Neutrophil (primary cell): Measurements from ENCODE around the gene GPR63.

Experiments
- H3K27ac ChIP-seq: fragments of 200-600 bp; sonication (generic); 2 replicates; pipeline ENCODE4 v1.5.1; 2016; ENCODE audit warnings: mild to moderate bottlenecking, moderate library complexity
- H3K27me3 ChIP-seq: fragments of 200-600 bp; sonication (generic); 2 replicates; pipeline ENCODE4 v1.6.0; 2016; ENCODE audit warnings: mild to moderate bottlenecking
- H3K36me3 ChIP-seq: fragments of 200-600 bp; sonication (generic); 2 replicates; pipeline ENCODE4 v1.5.1; 2017
- H3K4me1 ChIP-seq, 2 experiments: fragments of 200-600 bp in 1 of 2; sonication (generic) in 1 of 2; 1 replicate in 1 of 2; 2 replicates in 1 of 2; pipeline versions ENCODE4 v1.5.1 to v1.6.1; 2013 to 2016; ENCODE audit warnings: low read depth in 1 of 2, low read length in 1 of 2, mild to moderate bottlenecking in 1 of 2, moderate library complexity in 1 of 2; ENCODE audit not compliant: control insufficient read depth in 1 of 2, insufficient read depth in 1 of 2
- H3K4me3 ChIP-seq, 2 experiments: fragments of 200-600 bp in 1 of 2; sonication (generic) in 1 of 2; 1 replicate in 1 of 2; 2 replicates in 1 of 2; pipeline ENCODE4 v1.5.1; 2013 to 2016; ENCODE audit warnings: low read depth in 1 of 2, low read length in 1 of 2, mild to moderate bottlenecking in 1 of 2, moderate library complexity in 1 of 2
- H3K9me3 ChIP-seq: fragments of 200-600 bp; sonication (generic); 2 replicates; pipeline ENCODE4 v1.5.1; 2016
- TF ChIP-seq, protein P1 (sequence below): fragments of 200-600 bp; sonication (generic); IDR thresholded peaks from 2 replicates; pipeline ENCODE4 v1.5.1; 2016; ENCODE audit warnings: antibody characterized with exemption

The GPR63 gene

GRCh38 chr6:96761794-96762193 lies 75.5 kb downstream of the GPR63 start:
- Histone ChIP-seq H3K36me3 (no peaks in the 10 kb centered on the region), H3K9me3 (no peaks in the 10 kb centered on the region), H3K4me3 (no peak overlapping the region), H3K27ac (no peak overlapping the region), H3K27me3 (no peaks in the 10 kb centered on the region), H3K4me1 (no peaks in the 10 kb centered on the region)
- TF ChIP-seq, protein P1, sequence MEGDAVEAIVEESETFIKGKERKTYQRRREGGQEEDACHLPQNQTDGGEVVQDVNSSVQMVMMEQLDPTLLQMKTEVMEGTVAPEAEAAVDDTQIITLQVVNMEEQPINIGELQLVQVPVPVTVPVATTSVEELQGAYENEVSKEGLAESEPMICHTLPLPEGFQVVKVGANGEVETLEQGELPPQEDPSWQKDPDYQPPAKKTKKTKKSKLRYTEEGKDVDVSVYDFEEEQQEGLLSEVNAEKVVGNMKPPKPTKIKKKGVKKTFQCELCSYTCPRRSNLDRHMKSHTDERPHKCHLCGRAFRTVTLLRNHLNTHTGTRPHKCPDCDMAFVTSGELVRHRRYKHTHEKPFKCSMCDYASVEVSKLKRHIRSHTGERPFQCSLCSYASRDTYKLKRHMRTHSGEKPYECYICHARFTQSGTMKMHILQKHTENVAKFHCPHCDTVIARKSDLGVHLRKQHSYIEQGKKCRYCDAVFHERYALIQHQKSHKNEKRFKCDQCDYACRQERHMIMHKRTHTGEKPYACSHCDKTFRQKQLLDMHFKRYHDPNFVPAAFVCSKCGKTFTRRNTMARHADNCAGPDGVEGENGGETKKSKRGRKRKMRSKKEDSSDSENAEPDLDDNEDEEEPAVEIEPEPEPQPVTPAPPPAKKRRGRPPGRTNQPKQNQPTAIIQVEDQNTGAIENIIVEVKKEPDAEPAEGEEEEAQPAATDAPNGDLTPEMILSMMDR, result no peak

GRCh38 chr6:96760153-96760687 lies 77.1 kb downstream of the GPR63 start:
- no peaks in the 10 kb centered on the region for H3K4me1 ChIP-seq
- H3K9me3 ChIP-seq, result no peaks in the 10 kb centered on the region
- no peak overlapping the region for H3K4me3 ChIP-seq
- H3K27me3 ChIP-seq, result no peaks in the 10 kb centered on the region
- H3K27ac ChIP-seq, result no peak overlapping the region
- no peaks in the 10 kb centered on the region for H3K36me3 ChIP-seq
- TF ChIP-seq, protein P1, result no peak

- no peaks in the 10 kb centered on the region for H3K4me1 ChIP-seq
- no peaks in the 10 kb centered on the region for H3K27me3 ChIP-seq
- no peak overlapping the region for H3K4me3 ChIP-seq
- H3K36me3 ChIP-seq, result no peaks in the 10 kb centered on the region
- no peaks in the 10 kb centered on the region for H3K9me3 ChIP-seq
- no peak overlapping the region for H3K27ac ChIP-seq
- TF ChIP-seq, protein P1, result no peak
Measured at GRCh38 chr6:96755096-96755495, 82.2 kb downstream of the GPR63 start.

DNA sequence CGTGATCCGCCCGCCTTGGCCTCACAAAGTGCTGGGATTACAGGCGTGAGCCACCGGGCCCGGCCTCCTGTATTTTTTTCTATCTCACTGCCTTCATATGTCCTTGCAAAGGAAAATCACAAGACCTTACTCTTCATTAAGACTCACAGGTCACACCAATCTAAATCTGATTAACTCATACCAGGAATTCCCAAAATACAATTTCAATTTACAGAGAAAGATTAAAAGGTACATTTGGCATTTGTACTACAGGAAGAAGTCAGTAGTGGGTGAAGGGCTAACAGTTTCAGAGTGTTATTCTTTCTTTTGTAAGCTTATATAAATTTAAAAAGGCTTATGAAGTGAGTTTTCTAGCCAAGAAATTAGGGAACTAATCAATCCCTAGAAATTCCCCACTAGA lies 87.4 kb downstream of the GPR63 start:
- TF ChIP-seq, protein P1, result no peak
- Histone ChIP-seq H3K27me3 (no peaks in the 10 kb centered on the region), H3K27ac (no peak overlapping the region), H3K4me3 (no peak overlapping the region), H3K4me1 (no peaks in the 10 kb centered on the region), H3K9me3 (no peaks in the 10 kb centered on the region), H3K36me3 (no peaks in the 10 kb centered on the region)
